Sigmoid colon (tissue), 3 donors: Measurements from ENCODE around the gene SLC22A1.

ENCODE experiments used
- POLR2A ChIP-seq, 2 donors: fragments of 450-650 bp; IDR thresholded peaks; one replicate each; pipeline ENCODE4 v1.6.1; 2016; ENCODE audit warnings: antibody characterized with exemption in 2 of 2, mild to moderate bottlenecking in 2 of 2, moderate library complexity in 2 of 2
- TF ChIP-seq, protein P1 (sequence below), 4 experiments: fragments of 450-650 bp in 3 of 4; fragments of 200-600 bp in 1 of 4; IDR thresholded peaks; one replicate each; pipeline ENCODE4 v1.5.1; 2016 to 2019; ENCODE audit warnings: antibody characterized with exemption in 4 of 4, mild to moderate bottlenecking in 3 of 4, moderate library complexity in 2 of 4

DNA sequence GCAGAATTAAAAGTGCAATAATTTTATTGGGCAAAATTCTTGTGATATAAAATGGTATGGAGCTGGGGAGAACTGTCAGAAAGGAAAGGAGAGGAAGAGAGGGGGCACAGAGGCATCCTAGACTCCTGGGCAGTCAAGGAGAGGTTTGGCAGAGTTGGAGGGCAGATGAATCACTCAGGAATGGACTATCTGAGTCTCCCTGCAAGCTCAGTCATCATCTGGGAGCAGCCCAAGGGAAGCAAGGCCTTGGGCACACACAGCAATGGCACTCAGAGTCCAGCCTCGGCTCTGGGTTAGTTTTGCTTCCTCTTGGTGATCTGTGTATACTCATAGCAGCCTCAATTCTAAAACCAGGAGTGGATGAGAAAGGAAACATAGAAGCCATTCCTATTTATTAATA, 67.2 kb downstream of the SLC22A1 start:
- TF ChIP-seq, protein P1, sequence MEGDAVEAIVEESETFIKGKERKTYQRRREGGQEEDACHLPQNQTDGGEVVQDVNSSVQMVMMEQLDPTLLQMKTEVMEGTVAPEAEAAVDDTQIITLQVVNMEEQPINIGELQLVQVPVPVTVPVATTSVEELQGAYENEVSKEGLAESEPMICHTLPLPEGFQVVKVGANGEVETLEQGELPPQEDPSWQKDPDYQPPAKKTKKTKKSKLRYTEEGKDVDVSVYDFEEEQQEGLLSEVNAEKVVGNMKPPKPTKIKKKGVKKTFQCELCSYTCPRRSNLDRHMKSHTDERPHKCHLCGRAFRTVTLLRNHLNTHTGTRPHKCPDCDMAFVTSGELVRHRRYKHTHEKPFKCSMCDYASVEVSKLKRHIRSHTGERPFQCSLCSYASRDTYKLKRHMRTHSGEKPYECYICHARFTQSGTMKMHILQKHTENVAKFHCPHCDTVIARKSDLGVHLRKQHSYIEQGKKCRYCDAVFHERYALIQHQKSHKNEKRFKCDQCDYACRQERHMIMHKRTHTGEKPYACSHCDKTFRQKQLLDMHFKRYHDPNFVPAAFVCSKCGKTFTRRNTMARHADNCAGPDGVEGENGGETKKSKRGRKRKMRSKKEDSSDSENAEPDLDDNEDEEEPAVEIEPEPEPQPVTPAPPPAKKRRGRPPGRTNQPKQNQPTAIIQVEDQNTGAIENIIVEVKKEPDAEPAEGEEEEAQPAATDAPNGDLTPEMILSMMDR (IDR thresholded peaks at IDR 0.05), result no peak
- no peak for TF ChIP-seq POLR2A (IDR thresholded peaks at IDR 0.05)
